Measurements from ENCODE around the gene IMMP2L. TPM values are rescaled to one million over a fixed set of nuclear protein-coding genes. Genes with fewer than 3 reads are reported as not detected.

IMMP2L gene
- total and polyA plus RNA-seq, 2 of the 13 experiments (the other 11 are each of a cell fraction or from before 2014, with no cell fraction given) = 7.8 to 16.9 TPM

- ChIA-PET CTCF (ENCODE audit: low intra/inter-chr PET ratio, low total read pairs) (no interaction called here), POLR2A (no interaction called here)
- Histone ChIP-seq H3K79me2 (ENCODE audit: insufficient read depth, low read length) (no peaks in the 10 kb centered on the region), H3K36me3 (replicated peaks in 1 of 2; ENCODE audit: control insufficient read depth in 1 of 2, insufficient read depth in 2 of 2, low read length in 2 of 2) (no peaks in the 10 kb centered on the region), H2AFZ (ENCODE audit: low read length) (no peak overlapping the region), H4K20me1 (ENCODE audit: insufficient read depth, low read length) (no peaks in the 10 kb centered on the region), H3K9me3 (ENCODE audit: low read length) (no peaks in the 10 kb centered on the region), H3K27ac (ENCODE audit: extremely low read length, insufficient read depth, low read length) (no peak overlapping the region), H3K4me3 (replicated peaks in 1 of 3; ENCODE audit: insufficient read depth in 1 of 3, low read depth in 2 of 3, low read length in 3 of 3) (no peak overlapping the region), H3K4me2 (ENCODE audit: low read depth, low read length) (no peak overlapping the region), H3K27me3 (ENCODE audit: control insufficient read depth in 1 of 2, insufficient read depth in 2 of 2, low read length in 2 of 2) (no peaks in the 10 kb centered on the region), H3K9ac (ENCODE audit: insufficient read depth, low read depth, low read length) (no peak overlapping the region), H3K4me1 (ENCODE audit: insufficient read depth, low read length) (no peaks in the 10 kb centered on the region)
- WGBS (ENCODE audit: low lambda C conversion rate) = 63% methylated on average over 6 of the region's 6 CpGs
- no peak for FAIRE-seq
- intact Hi-C loops (cut with micrococcal nuclease; ENCODE audit: unreplicated experiment) = no loop called here
- ATAC-seq = no peak
- DNase-seq (ENCODE audit: low spot score) = no peak
- TF ChIP-seq ZSCAN22 (CRISPR knock-in tag; IDR thresholded peaks at IDR 0.05) (no peak), CREBL2 (CRISPR knock-in tag; IDR thresholded peaks at IDR 0.05; ENCODE audit: borderline replicate concordance) (no peak), HNRNPL (IDR thresholded peaks at IDR 0.05; ENCODE audit: low read depth, low read length) (no peak), PLRG1 (conservative IDR thresholded peaks at IDR 0.05) (no peak), ZNF512 (CRISPR knock-in tag; IDR thresholded peaks at IDR 0.05) (no peak), ZNF496 (CRISPR knock-in tag; IDR thresholded peaks at IDR 0.05; ENCODE audit: insufficient replicate concordance) (no peak), SKIL (CRISPR knock-in tag; IDR thresholded peaks at IDR 0.05; ENCODE audit: borderline replicate concordance) (no peak), MAZ (IDR thresholded peaks at IDR 0.05; ENCODE audit: borderline replicate concordance, low read depth, low read length) (no peak), MAZ (CRISPR knock-in tag; IDR thresholded peaks at IDR 0.05; ENCODE audit: low read depth) (no peak), SRSF9 (IDR thresholded peaks at IDR 0.05; ENCODE audit: borderline replicate concordance, insufficient read depth, low read depth, low read length, poor library complexity, severe bottlenecking) (no peak), ZNF18 (CRISPR knock-in tag; IDR thresholded peaks at IDR 0.05; ENCODE audit: insufficient replicate concordance) (no peak), ZMAT3 (CRISPR knock-in tag; conservative IDR thresholded peaks at IDR 0.05) (no peak), ZNF740 (CRISPR knock-in tag; IDR thresholded peaks at IDR 0.05) (no peak), SAP130 (CRISPR knock-in tag; IDR thresholded peaks at IDR 0.05; ENCODE audit: low read depth) (no peak), TAF15 (IDR thresholded peaks at IDR 0.05; ENCODE audit: low read depth, low read length, poor library complexity, severe bottlenecking) (no peak), MYC (CRISPR knock-in tag; IDR thresholded peaks at IDR 0.05; ENCODE audit: borderline replicate concordance) (no peak), PITX1 (CRISPR knock-in tag; IDR thresholded peaks at IDR 0.05) (no peak), ESRRA (CRISPR knock-in tag; IDR thresholded peaks at IDR 0.05; ENCODE audit: low read depth) (no peak), TBL1XR1 (IDR thresholded peaks at IDR 0.05; ENCODE audit: borderline replicate concordance, low read length, partially characterized antibody) (no peak), ZSCAN31 (CRISPR knock-in tag; IDR thresholded peaks at IDR 0.05; ENCODE audit: low read depth) (no peak), AHR (CRISPR knock-in tag; IDR thresholded peaks at IDR 0.05) (no peak)
- no TSS peak for BruUV-seq (replicated peaks)
- in situ Hi-C loops (cut with HindIII; ENCODE audit: extremely low pct_ligation_motif_present, low pct_unique_long_range_greater_than_20kb) = no loop called here
These were observed 837.5 kb downstream of the IMMP2L start for GRCh38 chr7:110724811-110725210.

All from HepG2 (cell line).